ELR (cell line): Measurements from ENCODE around the gene RNF220.
"Not testable (repeated sequence)": the region's sequence is repeated elsewhere in the genome, so short reads cannot be mapped to it uniquely, and the experiment has no call there.

ENCODE experiments used
- DNase-seq: peaks from one replicate; pipeline ENCODE4 v3.0.0-alpha.2; 2015; ENCODE audit warnings: low read depth

RNF220 gene

GRCh38 chr1:44549510-44549909 lies 144.5 kb downstream of the RNF220 start:
- no peak for DNase-seq

GRCh38 chr1:44553127-44553758 lies 148.2 kb downstream of the RNF220 start:
- DNase-seq: no peak

GRCh38 chr1:44553771-44554170 lies 148.7 kb downstream of the RNF220 start:
- DNase-seq: peak; percentile 79

GRCh38 chr1:44554706-44555105 lies 149.7 kb downstream of the RNF220 start:
- DNase-seq: no peak

- DNase-seq: no peak
These were observed 152.7 kb downstream of the RNF220 start for GRCh38 chr1:44557778-44558177.

GRCh38 chr1:44558883-44559282 lies 153.8 kb downstream of the RNF220 start:
- DNase-seq: no peak

- no peak for DNase-seq
These were observed 154.3 kb downstream of the RNF220 start for GRCh38 chr1:44559330-44559729.

- no peak for DNase-seq
These were observed 154.9 kb downstream of the RNF220 start for GRCh38 chr1:44559913-44560312.

GRCh38 chr1:44560696-44561095 lies 155.6 kb downstream of the RNF220 start:
- DNase-seq: not testable (repeated sequence)

- DNase-seq: no peak
These were observed 160.2 kb downstream of the RNF220 start for GRCh38 chr1:44565259-44565750.

- DNase-seq: no peak
These were observed 160.8 kb downstream of the RNF220 start for GRCh38 chr1:44565833-44566232.

GRCh38 chr1:44566281-44567046 lies 161.4 kb downstream of the RNF220 start:
- no peak for DNase-seq

GRCh38 chr1:44568128-44568900 lies 163.3 kb downstream of the RNF220 start:
- DNase-seq: peak; percentile 20

GRCh38 chr1:44569491-44569890 lies 164.4 kb downstream of the RNF220 start:
- DNase-seq: no peak

- peak; percentile 46 for DNase-seq
These were observed 166.9 kb downstream of the RNF220 start for GRCh38 chr1:44571712-44572571.

GRCh38 chr1:44572572-44572879 lies 167.5 kb downstream of the RNF220 start:
- DNase-seq: no peak

GRCh38 chr1:44575396-44575795 lies 170.3 kb downstream of the RNF220 start:
- no peak for DNase-seq

- no peak for DNase-seq
These were observed 171.5 kb downstream of the RNF220 start for GRCh38 chr1:44576456-44577150.

GRCh38 chr1:44581205-44581604 lies 176.2 kb downstream of the RNF220 start:
- no peak for DNase-seq

GRCh38 chr1:44584167-44584566 lies 179.1 kb downstream of the RNF220 start:
- no peak for DNase-seq

- DNase-seq: no peak
These were observed 180.4 kb downstream of the RNF220 start for GRCh38 chr1:44585315-44585920.
